Measurements from ENCODE around the gene SERPINB12.

The SERPINB12 gene

GRCh38 chr18:63564561-63564960 is 22.4 kb downstream of the SERPINB12 start (continued):
- TF ChIP-seq BCL6B (tag by site-specific recombination; IDR thresholded peaks at IDR 0.05), result no peak
- no peak for TF ChIP-seq MYNN (tag by site-specific recombination; IDR thresholded peaks at IDR 0.05; ENCODE audit: borderline replicate concordance)
- TF ChIP-seq ZNF202 (tag by site-specific recombination; IDR thresholded peaks at IDR 0.05; ENCODE audit: borderline replicate concordance), result no peak
- TF ChIP-seq ZNF211 (tag by site-specific recombination; IDR thresholded peaks at IDR 0.05; ENCODE audit: low read depth), result no peak
- TF ChIP-seq ZNF658 (tag by site-specific recombination; IDR thresholded peaks at IDR 0.05), result no peak
- TF ChIP-seq SP3 (tag by site-specific recombination; IDR thresholded peaks at IDR 0.05), result no peak
- TF ChIP-seq REST (tag by site-specific recombination; IDR thresholded peaks at IDR 0.05), result no peak
- TF ChIP-seq SCRT1 (tag by site-specific recombination; IDR thresholded peaks at IDR 0.05; ENCODE audit: borderline replicate concordance), result no peak

- TF ChIP-seq ZNF518A (tag by site-specific recombination; conservative IDR thresholded peaks at IDR 0.05; ENCODE audit: low read depth), result no peak
- TF ChIP-seq ZNF302 (tag by site-specific recombination; IDR thresholded peaks at IDR 0.05; ENCODE audit: low read depth), result no peak
- no peak for TF ChIP-seq ZNF174 (tag by site-specific recombination; IDR thresholded peaks at IDR 0.05)
- no peak for TF ChIP-seq ZNF596 (tag by site-specific recombination; IDR thresholded peaks at IDR 0.05)
- TF ChIP-seq GLI4 (tag by site-specific recombination; IDR thresholded peaks at IDR 0.05), result no peak
- no peak for TF ChIP-seq EGR2 (tag by site-specific recombination; IDR thresholded peaks at IDR 0.05; ENCODE audit: low read depth)
- no peak for TF ChIP-seq ZNF274 (IDR thresholded peaks at IDR 0.05; ENCODE audit: low read length)
- no peak for TF ChIP-seq ZNF274 (tag by site-specific recombination; IDR thresholded peaks at IDR 0.05; ENCODE audit: borderline replicate concordance)
- no peak for TF ChIP-seq ZBTB49 (tag by site-specific recombination; IDR thresholded peaks at IDR 0.05; ENCODE audit: low read depth)
- TF ChIP-seq SETDB1 (IDR thresholded peaks at IDR 0.05; ENCODE audit: insufficient read length, low read length), result no peak
- no peak for TF ChIP-seq ZNF777 (tag by site-specific recombination; IDR thresholded peaks at IDR 0.05; ENCODE audit: borderline replicate concordance)
- no peak for TF ChIP-seq ZNF610 (tag by site-specific recombination; IDR thresholded peaks at IDR 0.05; ENCODE audit: borderline replicate concordance)
- no peak for TF ChIP-seq KLF17 (tag by site-specific recombination; IDR thresholded peaks at IDR 0.05)
- no peak for TF ChIP-seq ZNF157 (tag by site-specific recombination; IDR thresholded peaks at IDR 0.05)
- no peak for TF ChIP-seq ZNF169 (tag by site-specific recombination; IDR thresholded peaks at IDR 0.05)
- TF ChIP-seq ZNF670 (tag by site-specific recombination; IDR thresholded peaks at IDR 0.05; ENCODE audit: low read depth), result no peak
- Histone ChIP-seq H3K4me3 (ENCODE audit: low read depth, low read length) (no peak overlapping the region), H3K9me3 (ENCODE audit: control insufficient read depth, insufficient read depth, low read depth, low read length) (no peaks in the 10 kb centered on the region), H3K36me3 (ENCODE audit: control insufficient read depth in 2 of 2, insufficient read depth in 1 of 2, low read length in 2 of 2) (no peaks in the 10 kb centered on the region), H3K4me1 (ENCODE audit: control insufficient read depth, insufficient read depth, low read length) (no peaks in the 10 kb centered on the region), H3K27ac (ENCODE audit: extremely low read depth, low read depth, low read length) (no peak overlapping the region)
- ChIA-PET POLR2A (no interaction called here), CTCF (interaction anchor here (0.6 to 10.5 kb wide), 5 partner anchors 11 to 230 kb away, joined by 3 to 88 read pairs (median 4); partner anchors contain the start of gene SERPINB13)
These were observed 25.1 kb downstream of the SERPINB12 start for GRCh38 chr18:63567276-63567675.

Data from HEK293 (cell line).